ENCODE results near the gene HIC1. TPM values are rescaled to one million over a fixed set of nuclear protein-coding genes. Genes with fewer than 3 reads are reported as not detected.
A peak's percentile ranks its signal among the peaks of the same experiment; 100 is the strongest.

The HIC1 gene
- total RNA-seq, 1 experiment from 2014 or later, result 1.0 TPM

DNA sequence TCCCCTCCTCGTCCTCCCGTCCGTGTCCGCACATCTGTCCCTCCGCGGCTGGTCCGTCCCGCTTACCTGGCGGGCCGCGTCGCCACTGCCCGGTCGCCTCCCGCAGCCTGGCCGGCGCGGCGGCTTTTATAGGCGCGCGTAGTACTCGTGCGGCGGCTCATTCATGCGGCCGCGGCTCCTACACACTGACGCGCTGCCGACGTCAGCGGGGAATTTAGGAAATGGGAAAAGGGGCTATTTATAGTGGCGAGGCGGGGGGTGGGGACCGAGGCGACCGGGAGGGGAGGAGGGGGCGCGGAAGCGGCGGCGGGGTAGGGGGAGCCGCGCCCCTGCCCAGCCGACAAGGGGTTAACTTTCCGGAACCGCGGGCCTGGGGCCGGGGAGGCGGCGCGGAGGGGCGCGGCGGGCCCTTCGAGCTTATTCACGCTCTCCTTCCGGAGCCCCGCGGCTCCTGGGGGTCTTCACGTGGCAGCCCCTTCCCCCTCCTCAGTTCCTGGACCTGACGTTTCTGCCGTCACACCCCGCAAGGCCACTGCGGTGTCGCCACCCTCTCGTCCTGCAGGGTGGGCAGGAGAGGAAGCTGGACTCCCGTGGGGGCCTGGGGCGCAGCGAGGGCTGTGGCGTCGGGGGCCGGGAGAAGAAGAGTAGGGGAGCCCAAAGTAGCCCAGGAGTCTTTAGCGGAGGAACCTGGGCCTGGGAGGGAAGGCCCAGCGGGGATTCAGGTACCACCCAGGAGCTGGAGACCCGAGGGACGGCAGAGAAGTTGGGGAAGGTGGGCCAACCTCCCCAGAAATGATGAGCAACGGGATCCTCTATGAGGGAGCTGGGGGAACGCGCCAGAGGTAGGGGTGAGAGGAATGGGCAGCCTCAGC is 3.6 kb upstream of the HIC1 start:
- CTCF ChIA-PET, result interaction anchor here (0.6 to 1.6 kb wide), 4 partner anchors 17 to 294 kb away, joined by 3 to 11 read pairs (median 3); no protein-coding TSS in a partner anchor
- H3K27me3 Mint-ChIP-seq (ENCODE audit: insufficient read depth, unreplicated experiment), result no peaks in the 10 kb centered on the region
- intact Hi-C loops (cut with micrococcal nuclease), result no loop called here

DNA sequence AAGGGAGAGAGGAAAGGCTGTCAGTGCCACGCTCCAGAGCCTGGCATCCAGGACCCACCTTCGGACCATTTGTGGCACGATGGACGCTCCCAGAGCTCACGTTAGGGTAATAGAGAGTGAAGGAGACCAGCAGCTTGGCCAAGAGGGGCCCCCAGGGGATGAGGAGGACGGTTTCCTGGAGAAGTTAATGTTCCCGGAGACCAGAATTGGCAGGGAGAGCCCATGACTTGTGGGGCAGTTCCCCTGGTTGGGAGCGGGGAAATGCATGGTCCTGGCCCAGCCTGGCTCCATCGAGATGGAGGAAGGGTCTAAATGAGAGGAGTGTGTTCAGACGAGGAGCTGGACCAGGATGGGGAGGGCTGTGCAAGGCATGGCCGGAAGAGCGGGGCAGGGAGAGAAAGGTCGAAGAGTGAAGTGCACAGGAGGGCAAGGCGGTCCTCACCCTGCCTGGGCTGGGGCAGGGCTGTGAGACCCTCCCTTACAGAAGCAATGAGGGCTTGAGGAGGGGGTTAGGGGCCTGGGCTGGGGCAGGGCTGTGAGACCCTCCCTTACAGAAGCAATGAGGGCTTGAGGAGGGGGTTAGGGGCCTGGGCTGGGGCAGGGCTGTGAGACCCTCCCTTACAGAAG is 2.9 kb upstream of the HIC1 start:
- no TSS peak for BruUV-seq (replicated peaks)
- TF ChIP-seq, protein P1, sequence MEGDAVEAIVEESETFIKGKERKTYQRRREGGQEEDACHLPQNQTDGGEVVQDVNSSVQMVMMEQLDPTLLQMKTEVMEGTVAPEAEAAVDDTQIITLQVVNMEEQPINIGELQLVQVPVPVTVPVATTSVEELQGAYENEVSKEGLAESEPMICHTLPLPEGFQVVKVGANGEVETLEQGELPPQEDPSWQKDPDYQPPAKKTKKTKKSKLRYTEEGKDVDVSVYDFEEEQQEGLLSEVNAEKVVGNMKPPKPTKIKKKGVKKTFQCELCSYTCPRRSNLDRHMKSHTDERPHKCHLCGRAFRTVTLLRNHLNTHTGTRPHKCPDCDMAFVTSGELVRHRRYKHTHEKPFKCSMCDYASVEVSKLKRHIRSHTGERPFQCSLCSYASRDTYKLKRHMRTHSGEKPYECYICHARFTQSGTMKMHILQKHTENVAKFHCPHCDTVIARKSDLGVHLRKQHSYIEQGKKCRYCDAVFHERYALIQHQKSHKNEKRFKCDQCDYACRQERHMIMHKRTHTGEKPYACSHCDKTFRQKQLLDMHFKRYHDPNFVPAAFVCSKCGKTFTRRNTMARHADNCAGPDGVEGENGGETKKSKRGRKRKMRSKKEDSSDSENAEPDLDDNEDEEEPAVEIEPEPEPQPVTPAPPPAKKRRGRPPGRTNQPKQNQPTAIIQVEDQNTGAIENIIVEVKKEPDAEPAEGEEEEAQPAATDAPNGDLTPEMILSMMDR (IDR thresholded peaks at IDR 0.05; ENCODE audit: unreplicated experiment), result no peak
- Mint-ChIP-seq H3K9me3 (ENCODE audit: unreplicated experiment) (no peaks in the 10 kb centered on the region), H3K4me1 (ENCODE audit: insufficient read depth, unreplicated experiment) (peaks cover 17% of the 10 kb centered on the region), H3K27me3 (ENCODE audit: insufficient read depth, unreplicated experiment) (no peaks in the 10 kb centered on the region), H3K4me3 (ENCODE audit: unreplicated experiment) (no peak overlapping the region), H3K36me3 (ENCODE audit: insufficient read depth, unreplicated experiment) (peaks cover 5% of the 10 kb centered on the region), H3K27ac (ENCODE audit: low read depth, unreplicated experiment) (no peak overlapping the region)
- no peak for DNase-seq (ENCODE audit: unreplicated experiment)
- POLR2A ChIA-PET, result interaction anchor here (0.5 kb wide), 1 partner anchor 223 kb away, joined by 3 read pairs; no protein-coding TSS in a partner anchor
- intact Hi-C loops (cut with micrococcal nuclease), result no loop called here
- CTCF ChIA-PET, result interaction anchor here (0.6 to 1.6 kb wide), 4 partner anchors 16 to 293 kb away, joined by 3 to 11 read pairs (median 3); no protein-coding TSS in a partner anchor

More for the DNA sequence above, 3.6 kb upstream of the HIC1 start:
- Mint-ChIP-seq H3K36me3 (ENCODE audit: insufficient read depth, unreplicated experiment) (peaks cover 5% of the 10 kb centered on the region), H3K9me3 (ENCODE audit: unreplicated experiment) (no peaks in the 10 kb centered on the region), H3K4me1 (ENCODE audit: insufficient read depth, unreplicated experiment) (peaks cover 17% of the 10 kb centered on the region), H3K27ac (ENCODE audit: low read depth, unreplicated experiment) (no peak overlapping the region), H3K4me3 (ENCODE audit: unreplicated experiment) (peak overlapping the region; percentile 77)
- DNase-seq (ENCODE audit: unreplicated experiment), result no peak
- TF ChIP-seq, protein P1 (IDR thresholded peaks at IDR 0.05; ENCODE audit: unreplicated experiment), result no peak
- no TSS peak for BruUV-seq (replicated peaks)
- POLR2A ChIA-PET, result interaction anchor here (0.5 kb wide), 1 partner anchor 224 kb away, joined by 3 read pairs; no protein-coding TSS in a partner anchor

DNA sequence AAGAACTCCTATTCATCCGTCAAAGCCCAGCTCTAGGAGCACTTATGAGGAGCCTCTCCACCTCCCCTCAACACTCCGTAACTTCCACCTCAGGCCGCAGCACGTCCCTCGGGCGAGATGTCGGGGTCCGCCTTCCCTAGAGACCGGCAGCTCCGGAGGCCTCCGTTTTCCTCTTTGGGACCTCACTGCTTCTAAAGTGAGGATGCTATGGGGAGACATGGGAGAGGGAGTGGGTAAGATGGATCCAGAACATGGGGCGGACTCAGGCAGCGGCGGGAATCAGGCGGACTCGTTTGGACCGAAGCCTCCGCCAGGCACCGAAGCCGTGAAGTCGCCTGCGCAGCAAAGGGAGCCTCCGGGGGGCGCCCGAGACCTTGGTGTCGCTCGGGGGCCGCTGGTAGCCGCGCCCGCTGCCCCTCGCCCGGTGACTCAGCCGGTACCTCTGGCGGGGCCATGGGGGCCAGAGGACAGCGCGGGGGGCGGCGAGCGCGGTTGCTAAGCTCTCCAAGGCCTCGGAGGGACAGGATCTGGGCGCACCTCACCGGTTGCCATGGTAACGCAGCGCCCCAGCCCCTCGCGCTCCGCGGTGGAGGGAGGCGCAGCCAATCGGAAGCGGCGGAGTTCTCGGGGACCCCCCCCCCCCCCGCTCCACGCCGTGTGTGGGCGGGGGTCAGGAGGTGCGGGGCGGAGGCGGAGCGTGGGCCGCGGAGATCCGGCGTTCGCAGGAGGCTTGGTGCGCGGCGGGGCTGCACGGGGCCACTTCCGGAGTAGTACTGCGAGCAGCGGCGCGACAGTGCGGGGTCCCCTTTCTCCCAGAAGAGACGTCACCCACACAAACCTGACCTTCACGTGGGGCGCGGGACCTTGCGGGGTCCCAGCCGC is 1.3 kb upstream of the HIC1 start:
- no peaks in the 10 kb centered on the region for H3K27me3 Mint-ChIP-seq (ENCODE audit: insufficient read depth, unreplicated experiment)
- TF ChIP-seq, protein P1 (IDR thresholded peaks at IDR 0.05; ENCODE audit: unreplicated experiment), result peak; percentile 47
- CTCF ChIA-PET, result interaction anchor here (0.7 to 3.4 kb wide), 13 partner anchors 8 to 229 kb away, joined by 3 to 61 read pairs (median 4); no protein-coding TSS in a partner anchor
- H3K9me3 Mint-ChIP-seq (ENCODE audit: unreplicated experiment), result no peaks in the 10 kb centered on the region
- no peak overlapping the region for H3K4me3 Mint-ChIP-seq (ENCODE audit: unreplicated experiment)
- POLR2A ChIA-PET, result interaction anchor here (0.7 to 1.0 kb wide), 3 partner anchors 192 to 975 kb away, joined by 3 to 4 read pairs (median 3); no protein-coding TSS in a partner anchor
- H3K4me1 Mint-ChIP-seq (ENCODE audit: insufficient read depth, unreplicated experiment), result peaks cover 14% of the 10 kb centered on the region
- intact Hi-C loops (cut with micrococcal nuclease), result loop anchor here (1.0 kb wide), 1 partner anchor 191 kb away; no protein-coding TSS in a partner anchor
- no peaks in the 10 kb centered on the region for H3K36me3 Mint-ChIP-seq (ENCODE audit: insufficient read depth, unreplicated experiment)
- no peak overlapping the region for H3K27ac Mint-ChIP-seq (ENCODE audit: low read depth, unreplicated experiment)
- BruUV-seq (replicated peaks), result no TSS peak
- peak; percentile 44 for DNase-seq (ENCODE audit: unreplicated experiment)

All from MCF 10A (cell line).